GM18498 (cell line): ENCODE results near the gene DAPK1.

Source experiments
- ATAC-seq: cut with Tn5 transposase; IDR thresholded peaks from one replicate; pipeline ENCODE4 v1.9.1; 2021; ENCODE audit warnings: mild to moderate bottlenecking, moderate library complexity; ENCODE audit not compliant: unreplicated experiment

The DAPK1 gene

DNA sequence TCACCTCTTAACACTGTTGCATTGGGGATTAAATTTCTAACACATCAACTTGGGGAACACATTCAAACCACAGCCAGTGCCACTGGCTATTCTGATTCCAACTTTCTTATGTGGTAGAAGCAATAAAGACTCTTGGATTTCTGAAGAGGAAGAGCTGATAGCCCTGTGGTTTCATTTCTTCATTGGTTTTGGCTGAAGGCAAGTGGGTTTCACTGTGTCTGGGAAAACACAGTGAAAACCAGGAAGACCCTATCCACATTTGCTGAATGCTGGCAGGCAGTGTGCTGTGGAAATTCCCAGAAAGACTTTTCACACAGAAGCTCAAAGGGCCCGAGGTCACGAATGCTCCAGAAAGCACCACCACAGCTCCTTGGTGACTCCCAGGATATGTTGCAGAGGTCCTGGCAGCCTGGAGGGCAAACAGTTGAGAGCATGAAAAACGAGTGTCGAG lies 67.1 kb downstream of the DAPK1 start:
- ATAC-seq: no peak

DNA sequence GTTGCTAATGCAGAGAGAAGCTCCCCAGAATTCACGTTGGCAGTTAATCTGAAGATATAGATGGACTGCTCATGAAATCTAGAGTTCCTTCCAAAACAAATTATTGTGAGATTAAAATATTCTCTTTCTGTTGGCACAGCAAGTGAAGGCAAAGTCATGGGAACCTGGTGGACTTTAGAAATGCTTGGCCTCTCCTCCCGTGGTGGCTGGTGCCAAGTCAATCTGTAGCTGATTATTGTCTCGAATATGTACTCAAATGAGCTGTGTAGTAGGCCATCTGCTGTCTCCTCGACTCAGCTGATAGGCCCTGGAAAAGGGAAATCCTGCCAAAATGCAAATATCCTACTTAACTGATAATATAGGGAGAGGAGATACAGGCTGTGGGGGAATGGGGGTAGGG lies 69.3 kb downstream of the DAPK1 start:
- ATAC-seq: no peak

DNA sequence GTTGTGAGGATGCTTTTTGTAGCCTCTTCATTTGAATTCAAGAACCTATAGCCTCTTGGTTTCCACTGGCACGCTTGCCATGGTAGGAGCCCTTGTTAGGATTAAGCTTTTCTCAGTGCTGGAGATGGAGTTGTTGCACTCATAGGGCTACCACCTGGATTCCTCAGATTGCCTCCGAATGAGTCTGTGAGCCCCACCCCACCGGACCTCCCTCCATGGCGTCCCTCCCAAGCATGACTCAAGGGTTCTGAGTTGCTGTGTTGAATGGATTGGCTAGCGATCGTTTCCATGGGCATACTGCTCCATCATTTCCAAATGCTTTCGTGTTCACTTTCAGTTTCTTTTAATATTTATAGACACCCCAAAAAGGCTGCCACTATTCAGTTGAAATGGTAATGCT lies 69.9 kb downstream of the DAPK1 start:
- ATAC-seq: no peak

DNA sequence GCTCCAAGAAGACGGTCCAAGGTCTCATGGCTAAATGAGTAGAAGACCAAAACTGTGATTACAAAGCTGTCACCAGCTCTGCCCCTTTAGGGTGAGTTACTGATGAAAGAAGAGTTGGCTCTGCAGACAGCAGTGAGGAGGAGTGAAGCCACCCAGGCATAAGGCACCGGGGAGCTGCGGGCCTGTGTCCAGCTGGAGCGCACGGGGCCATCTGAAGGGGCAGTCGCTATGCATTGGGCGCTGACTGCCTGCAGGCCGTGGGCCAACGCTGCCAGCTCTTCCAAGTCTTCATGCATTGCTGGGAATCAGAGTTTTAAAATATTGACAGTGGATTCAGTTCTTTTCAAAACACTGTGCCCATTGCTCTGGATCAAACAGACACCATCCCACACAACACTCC lies 70.3 kb downstream of the DAPK1 start:
- no peak for ATAC-seq

DNA sequence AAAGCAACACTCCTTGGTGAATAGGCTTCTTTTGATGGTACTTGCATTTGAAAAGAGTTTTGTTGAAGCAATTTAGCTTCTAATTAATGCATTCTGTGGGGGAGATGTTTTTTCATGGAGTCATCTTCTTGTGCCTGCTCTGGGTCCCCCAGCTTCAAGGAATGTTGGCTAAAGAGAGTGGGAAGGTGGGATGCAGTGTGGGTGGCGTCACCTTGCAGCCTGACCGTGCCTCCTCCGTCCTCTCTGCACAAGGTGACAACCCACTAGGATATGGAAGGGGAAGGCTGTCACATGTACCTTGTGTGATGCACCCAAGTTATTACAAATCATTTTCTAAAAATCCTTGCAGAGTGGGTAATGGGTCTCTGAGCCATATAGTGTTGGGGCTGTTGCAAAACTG lies 70.7 kb downstream of the DAPK1 start:
- no peak for ATAC-seq

DNA sequence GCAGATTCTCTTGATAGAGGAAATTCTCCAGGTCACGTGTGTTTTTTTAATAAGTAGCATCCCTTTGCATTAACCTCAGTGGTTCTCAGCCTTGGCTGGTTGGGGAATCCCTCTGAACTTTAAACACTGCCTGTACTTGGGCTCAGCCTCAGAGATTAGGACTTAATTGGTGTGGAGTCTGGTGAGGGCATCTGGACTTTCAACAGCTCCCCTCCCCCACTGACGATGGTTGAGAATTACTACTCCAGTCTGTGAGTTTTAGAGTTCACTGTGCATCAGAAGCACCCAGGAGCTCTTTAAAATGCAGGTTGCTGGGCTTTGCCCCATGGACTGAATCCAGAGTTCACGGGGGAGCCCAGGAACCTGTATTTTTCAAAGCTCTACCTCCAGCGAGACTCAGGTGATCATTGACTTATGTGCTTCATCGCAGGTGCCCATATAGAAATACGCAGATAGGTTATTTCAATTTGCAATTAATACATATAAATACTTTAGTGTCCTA lies 71.4 kb downstream of the DAPK1 start:
- no peak for ATAC-seq

DNA sequence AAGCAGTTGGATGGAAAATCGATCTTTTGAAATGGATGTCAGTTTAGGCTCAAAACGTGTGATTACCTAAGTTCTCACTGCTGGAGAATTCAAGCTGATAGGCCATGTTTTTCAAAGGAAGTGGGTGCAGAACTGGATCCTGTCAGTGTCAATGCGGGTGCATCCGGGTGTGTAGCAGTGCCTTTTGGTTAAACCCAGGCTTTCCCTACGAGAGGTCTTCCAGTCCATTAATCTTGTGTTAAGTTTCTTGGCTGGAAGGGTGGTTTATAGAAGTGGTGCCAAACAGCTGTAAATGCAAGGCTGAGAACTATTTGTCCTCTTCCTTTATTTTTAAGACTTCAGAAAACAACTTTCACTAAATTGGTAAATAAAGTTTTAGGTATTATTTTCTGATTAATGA lies 71.9 kb downstream of the DAPK1 start:
- no peak for ATAC-seq

DNA sequence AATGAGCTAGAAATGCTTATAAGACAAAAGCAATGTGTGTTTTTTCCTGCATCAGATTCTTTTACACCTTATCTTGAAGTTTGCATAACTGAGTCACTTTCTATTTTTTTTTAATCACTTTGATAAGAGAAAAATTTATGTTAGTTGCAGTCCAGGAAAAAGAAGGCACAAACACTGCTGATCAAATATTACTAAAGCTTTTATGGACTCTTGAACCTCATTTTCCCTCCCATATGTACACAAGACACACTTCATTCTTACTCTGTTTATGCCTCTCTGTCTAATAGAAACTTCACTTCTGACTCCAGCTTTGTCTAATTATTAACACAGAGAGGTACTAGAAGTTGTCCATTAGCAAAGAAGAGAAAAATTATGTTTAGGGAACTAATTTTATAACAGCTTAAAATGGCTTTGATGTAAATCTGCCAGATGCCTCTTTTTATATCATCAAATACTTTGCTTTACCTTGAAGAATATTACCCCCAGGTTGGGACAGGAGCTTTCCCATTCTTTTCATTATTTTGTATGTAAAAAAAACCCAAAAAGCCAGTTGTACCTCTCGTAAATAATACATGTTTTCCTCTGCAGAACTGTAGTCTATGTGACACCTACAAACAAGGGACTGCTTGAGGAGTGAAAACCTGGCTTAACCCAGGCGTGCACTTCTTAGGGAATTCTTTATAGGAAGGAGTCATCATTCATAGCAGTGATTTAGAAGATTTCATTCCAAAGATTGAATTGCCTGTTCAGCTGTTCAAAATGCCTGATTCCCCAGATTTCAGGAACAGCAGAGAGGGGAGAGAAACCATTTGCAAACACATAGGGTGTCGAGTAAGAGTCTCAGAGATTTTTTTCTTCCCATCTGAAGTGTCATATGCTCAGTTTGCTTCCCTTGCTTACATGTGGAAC lies 72.6 kb downstream of the DAPK1 start:
- ATAC-seq: peak; percentile 70

DNA sequence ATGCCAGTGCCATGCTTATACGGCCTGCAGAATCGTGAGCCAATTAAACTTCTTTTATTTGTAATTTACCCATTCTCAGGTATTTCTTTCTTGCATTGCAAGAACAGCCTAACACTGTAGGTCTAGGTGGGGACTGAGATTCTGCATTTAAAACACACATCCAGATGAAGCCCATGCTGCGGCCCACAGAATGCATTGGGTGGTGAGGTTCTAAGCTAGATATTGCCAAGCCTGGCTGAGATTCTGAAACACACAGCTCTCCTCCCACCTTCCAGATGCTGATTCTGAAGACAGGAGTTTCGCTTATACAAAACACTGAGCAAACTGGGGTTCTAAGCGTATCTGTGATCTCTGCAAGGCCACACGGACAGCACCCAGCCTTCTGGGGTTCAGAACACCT lies 75.1 kb downstream of the DAPK1 start:
- no peak for ATAC-seq

DNA sequence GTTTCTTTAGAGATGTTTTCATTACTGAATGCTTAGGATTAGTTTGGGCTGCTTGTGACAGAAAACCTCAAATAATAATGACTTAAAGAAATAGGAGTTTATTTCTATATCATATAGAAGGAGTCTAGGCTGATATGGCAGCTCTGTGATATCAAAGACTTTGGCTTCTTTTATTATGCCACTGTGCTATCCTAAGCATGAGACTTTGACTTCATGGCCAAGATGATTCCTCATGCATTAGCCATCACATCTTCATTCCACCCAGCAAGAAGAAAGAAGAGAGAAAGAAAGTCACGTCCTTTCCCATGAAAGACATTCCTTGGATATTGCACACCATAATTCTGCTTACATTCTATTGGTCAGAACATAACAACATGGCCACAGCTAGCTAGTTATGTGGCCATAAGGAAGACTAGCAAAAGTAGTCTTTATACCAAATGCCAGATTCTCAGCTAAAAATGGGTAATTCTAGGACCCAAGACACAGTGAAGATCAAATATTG lies 76.2 kb downstream of the DAPK1 start:
- no peak for ATAC-seq

DNA sequence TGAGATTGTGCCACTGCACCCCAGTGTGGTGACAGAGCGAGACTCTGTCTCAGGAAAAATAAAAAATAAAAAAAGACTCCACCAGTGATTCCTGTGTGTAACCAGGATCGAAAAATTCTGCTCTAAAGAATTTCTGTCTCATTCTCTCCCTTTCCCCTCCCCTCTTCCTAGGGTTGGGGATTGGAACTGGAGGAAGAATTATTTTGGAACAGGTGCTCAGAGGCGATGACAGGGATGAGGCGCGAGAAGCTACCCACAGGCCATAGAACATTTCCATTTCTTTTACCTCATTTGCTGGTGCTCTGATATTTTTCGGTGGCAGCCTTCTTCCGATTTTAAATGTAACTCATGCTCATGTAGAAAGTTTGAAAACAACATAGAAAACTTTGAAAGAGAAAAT lies 80.1 kb downstream of the DAPK1 start:
- ATAC-seq: no peak

DNA sequence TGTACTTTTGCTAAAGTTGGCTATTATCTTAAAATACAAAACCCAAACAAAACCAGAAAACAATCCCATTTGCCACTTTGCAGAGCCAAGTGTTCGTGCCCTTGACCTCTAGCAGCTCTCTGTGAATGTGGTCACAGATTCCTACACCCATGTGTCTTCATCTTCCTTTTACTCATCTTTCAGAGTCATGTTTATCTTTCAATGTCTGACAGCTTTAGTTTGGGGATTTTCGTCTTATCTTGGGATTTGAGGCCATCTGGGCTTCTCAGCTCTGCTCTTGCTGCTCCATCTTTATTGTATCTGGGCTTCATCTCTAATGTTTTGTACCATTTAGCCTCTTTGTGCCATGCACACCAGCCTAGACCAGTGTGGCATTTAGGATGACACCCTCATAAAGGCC lies 81.0 kb downstream of the DAPK1 start:
- ATAC-seq: no peak

DNA sequence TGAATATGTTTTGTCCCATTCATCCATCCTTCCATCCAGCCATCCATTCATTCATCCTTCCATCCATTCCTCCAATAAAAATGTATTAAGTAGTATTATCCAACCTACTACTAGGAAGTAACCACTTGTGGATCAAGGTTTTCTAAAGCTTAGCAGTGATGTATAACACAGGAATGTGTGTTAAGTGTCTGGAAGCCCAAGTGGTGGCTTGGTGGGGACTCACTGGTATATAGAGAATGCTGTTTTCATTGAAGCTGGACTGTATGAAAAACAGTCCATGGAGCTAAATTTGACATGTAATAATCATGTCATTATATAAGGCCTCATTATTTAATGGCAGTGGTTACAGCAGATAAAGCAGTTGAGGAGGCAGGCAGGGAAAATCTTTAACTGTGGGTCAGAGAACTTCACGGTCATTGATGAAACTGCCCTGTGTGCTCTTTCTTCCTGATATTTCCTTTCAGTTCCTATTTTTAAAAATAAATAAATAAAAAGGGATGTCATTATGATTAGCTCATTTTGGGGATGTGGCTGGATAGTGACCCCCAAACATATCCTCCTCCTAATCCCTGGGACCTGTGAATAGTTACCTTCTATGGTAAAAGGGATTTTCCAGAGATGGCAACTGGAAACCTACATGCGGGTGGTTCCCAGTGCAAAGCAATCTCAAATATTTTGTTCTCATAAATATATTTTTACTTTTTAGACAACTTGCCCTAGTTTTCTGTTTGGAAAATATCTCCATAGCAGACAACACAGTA lies 82.3 kb downstream of the DAPK1 start:
- ATAC-seq: no peak

DNA sequence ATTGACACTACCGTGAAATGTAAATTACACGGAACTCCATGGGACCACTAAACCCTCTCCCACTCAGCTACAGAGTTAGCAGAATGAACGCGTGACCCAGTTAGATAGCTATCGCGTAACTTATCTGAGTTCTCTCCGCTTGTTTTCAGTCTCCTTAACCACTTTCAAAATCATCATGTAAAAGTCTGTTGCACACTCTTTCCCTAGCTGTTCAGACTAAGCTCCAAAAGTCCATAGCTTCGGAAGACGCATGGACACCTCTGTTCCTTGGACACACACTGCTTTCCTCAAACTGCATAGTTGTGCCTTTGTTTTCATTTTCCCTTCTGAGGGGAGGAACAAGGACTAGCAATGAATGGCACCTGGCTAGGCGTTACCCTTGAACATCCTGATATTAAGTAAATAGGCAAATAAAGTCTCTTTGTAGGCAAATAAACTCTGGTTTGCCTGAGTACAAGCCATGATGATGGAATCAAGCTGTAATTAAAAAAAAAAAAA lies 83.3 kb downstream of the DAPK1 start:
- ATAC-seq: no peak

DNA sequence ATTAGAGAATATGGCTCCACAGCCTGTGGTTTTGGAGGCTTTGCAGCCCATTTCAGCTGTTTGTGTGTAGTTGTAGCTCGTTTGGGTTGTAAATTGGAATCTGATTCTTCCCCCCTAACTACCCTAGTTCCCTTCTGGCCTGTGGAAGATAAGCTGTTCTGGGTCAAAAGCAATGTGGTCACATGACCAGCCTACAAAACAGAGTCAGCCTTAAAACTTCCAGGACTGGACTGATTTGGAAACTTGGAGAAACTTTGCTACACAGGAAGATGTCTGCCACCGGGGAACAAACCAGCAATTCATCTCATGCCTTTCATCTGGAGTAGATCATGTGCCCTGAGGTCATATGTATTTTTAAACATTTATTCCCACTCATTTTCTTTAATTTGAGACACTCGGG lies 83.8 kb downstream of the DAPK1 start:
- ATAC-seq: no peak

DNA sequence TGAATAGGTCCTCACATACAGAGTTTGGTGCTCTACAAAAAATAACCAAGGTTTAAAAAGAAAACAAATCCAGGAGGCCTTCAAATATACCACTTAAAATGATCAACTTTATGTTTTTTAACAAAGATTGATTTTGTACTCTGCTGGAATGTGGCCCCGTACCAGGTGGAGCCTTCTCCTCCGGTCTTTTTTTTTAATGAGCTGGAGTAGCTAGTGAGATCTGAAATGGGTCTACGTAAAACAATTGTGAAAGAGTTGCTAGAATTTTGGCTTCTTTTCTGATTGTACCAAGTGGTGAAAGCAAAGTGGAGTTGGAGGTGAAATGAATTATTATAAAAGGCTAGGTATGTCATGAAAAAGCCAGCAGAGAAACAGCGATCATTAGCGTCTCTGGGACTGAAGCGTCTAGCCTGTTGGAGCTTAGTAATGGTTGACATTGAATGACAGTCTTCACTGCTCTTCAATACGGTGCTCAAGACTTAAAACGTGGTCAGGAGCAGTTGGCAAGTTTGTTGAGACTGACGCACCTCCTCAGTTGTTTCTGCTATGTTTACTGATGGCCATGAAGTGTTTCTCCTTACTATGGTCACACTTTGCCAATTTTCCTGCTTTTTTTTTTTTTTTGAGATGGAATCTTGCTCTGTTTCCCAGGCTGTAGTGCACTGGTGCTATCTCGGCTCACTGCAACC lies 84.4 kb downstream of the DAPK1 start:
- ATAC-seq: no peak

DNA sequence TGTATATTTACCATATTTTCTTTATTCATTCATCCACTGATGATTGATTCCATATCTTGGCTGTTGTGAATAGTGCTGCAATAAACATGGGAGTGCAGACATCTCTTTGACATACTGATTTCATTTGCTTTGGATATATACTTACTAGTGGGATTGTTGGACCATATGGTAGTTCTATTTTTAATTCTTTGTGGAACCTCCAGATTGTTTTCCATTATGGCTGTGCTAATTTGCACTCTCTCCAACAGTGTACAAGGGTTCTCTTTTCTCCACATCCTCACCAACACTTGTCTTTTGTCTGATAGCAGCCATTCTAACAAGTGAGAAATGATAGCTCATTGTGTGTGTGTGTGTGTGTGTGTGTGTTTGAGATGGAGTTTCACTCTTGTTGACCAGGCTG lies 86.7 kb downstream of the DAPK1 start:
- ATAC-seq: no peak

DNA sequence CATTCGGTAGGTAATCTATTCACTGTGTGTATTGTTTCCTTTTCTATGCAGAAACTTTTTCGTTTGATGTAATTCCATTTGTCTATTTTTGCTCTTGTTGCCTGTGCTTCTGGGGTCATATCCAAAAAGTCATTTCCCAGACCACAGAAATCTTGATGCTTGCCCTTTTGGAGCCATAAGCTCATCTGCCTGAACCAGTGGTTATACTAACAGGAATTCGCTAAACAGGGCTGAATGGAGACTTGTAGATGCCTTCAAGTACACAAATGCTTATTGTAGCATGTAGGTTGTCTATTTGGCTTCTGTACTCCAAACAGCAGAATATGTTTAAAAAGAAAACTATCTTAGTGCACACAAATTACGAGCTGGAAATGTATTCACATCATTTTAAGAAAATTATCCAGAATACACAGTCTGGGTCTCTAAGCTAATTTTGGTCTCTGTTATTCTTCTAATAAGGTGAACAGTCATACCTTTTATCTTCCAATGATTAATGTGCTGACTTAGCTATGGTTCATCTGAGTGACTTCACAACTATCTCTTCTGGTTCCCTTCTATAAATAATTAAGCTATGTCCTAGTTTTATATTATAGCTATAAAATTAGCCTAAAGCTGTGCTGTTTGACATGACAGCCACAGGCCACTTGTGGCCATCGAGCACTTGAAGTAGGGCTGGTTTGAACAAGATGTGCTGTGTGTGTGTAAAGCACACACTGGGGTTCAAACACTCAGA lies 87.6 kb downstream of the DAPK1 start:
- no peak for ATAC-seq

DNA sequence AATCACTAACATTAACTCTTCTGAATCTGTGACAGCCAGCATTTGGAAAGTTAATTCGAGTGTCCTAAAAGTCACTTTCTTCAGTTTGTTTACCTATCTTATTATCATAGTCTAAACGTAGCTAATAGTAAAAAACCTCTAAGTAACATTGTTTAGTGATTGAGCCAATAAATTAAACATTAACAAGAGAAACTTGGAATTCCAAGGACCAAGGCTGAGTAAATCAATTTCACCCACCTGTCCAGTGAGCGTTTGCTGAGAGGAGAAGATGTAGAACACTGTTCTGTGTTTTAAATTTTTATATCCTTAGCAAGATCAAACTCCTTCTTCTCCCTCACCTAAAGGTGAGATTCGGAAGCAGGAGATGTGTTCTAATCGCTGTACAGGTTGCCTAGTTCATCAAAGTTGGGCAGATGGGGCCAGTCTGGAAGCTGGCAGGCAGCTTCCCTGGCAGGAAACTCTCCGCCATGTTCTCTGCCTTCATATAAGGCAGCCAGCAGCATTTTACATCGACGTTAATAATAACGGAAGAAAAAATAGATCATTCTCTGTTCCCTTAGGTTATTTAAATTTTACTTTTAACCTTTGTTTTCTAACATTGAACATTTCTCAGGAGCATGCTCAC lies 89.2 kb downstream of the DAPK1 start:
- ATAC-seq: no peak

DNA sequence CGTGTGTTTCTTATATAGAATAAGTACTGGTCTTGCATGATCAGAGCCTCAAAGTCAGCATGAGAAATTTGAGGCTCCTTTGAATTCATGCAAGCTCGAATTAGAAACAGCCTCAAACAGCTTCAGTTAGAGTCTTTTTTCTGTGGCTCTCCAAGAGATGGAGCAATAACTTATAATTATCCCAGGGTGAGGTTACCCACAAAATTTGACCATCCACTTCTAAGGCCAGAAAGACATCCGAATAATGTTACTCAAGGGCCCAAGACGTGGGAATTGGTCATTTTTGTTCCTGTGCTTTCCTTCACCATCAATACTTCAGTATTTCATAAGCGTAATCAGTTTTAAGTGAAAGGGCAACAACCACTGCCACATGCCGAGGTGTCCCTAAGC lies 89.7 kb downstream of the DAPK1 start:
- ATAC-seq: no peak
